GM21423 (cell line): ENCODE results near the gene POU1F1.
"Not testable (repeated sequence)": the region's sequence is repeated elsewhere in the genome, so short reads cannot be mapped to it uniquely, and the experiment has no call there.

Experiments used
- ATAC-seq: cut with Tn5 transposase; IDR thresholded peaks from one replicate; pipeline ENCODE4 v1.9.1; 2021; ENCODE audit warnings: mild to moderate bottlenecking, moderate library complexity; ENCODE audit not compliant: unreplicated experiment

The POU1F1 gene, protein sequence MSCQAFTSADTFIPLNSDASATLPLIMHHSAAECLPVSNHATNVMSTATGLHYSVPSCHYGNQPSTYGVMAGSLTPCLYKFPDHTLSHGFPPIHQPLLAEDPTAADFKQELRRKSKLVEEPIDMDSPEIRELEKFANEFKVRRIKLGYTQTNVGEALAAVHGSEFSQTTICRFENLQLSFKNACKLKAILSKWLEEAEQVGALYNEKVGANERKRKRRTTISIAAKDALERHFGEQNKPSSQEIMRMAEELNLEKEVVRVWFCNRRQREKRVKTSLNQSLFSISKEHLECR

DNA sequence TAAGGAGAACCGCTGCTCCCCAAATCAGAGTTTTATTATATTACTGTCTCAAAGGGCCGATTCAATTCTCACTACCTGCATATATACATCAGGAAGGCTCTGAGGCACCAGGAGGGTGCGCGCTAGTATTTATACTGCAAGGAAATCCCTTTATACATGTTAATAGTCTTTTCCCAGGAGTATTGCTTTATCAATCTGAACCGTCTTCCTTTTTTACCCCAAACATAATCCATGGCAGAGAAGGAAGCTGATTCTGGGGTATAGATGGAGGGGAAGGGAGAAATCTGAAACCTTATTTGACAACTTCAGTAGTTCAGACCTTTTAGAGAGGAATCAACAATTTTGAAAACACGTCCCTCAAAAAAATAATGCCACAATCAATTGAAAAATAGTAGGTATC, at the start of gene POU1F1:
POU1F1 (minus strand) TSS at position 101 of the 400 bp plus-strand sequence. CDS start 122 bp downstream, outside the sequence.
- ATAC-seq = no peak

DNA sequence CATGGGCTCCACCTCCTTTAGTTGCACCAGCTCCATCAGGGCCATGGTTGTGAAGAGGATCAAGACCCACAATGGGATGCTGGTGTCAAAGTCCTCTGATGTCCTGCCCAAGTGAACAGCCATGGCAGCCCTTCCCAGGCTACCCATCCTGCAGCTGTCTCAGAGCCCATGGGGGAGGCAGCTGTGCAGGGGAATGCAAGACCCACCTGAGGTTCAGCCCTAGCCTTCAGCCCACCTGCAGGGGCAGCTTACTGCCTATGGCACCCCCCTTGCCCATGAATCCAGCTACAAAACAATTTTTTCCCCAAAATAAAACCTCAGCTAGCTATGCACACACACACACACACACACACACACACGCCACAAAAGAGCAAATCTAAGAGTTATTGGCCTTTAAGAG, 48.2 kb upstream of the POU1F1 start:
- no peak for ATAC-seq

DNA sequence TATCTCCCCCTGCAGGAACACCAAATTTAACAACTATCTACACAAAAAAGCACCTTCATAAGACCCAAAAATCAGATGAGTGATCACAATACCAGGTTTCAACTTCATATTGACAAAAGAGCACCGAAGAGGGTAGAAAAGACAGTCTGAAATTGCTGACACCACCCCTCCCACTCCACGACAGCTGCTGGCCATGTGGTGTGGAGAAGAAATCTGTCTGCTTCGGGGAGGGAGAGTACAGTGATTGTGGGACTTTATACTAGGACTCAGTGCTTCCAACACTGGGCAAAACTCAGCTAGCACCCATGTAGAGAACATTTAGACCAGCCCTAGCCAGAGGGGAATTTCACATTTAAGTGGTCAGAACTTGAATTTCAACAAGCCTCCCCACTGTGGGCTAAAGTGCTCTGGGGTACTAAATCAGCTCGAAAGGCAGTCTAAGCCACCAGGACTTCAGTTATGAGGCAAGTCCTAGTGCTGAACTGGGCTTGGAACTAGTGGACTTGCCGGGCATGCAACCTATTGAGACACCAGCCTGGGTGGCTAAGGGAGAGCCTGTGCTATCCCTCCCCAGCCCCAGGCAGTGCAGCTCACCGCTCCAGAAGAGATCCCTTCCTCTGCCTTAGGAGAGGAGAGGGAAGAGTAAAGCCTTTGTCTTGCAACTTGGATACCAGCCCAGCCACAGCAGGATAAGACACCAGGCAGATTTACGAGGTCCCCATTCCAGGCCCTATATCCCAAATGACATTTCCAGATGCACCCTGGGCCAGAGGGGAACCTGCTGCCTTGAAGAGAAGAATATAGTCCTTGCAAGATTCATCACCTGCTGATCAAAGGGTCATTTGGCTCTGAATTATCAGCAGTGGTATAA, 44.6 kb upstream of the POU1F1 start:
- ATAC-seq = no peak

DNA sequence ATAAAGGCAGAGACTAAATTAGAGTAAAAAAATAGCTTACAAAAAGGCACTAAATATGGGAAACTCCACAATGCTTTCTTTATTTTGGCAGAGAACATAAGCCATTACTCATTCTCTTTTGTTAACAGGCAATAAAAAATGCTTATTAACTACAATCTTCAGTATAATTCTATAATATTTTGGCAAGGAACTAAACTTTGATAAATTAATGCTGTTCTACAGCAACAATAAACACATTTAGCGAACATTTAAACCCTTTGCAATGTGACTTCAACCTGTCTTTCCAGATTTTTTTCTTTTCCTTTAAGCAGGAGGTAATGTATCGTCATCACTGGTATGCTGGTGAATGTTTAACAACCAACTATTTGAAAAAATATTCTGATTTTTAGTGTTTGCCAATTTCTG, 42.2 kb upstream of the POU1F1 start:
- no peak for ATAC-seq

DNA sequence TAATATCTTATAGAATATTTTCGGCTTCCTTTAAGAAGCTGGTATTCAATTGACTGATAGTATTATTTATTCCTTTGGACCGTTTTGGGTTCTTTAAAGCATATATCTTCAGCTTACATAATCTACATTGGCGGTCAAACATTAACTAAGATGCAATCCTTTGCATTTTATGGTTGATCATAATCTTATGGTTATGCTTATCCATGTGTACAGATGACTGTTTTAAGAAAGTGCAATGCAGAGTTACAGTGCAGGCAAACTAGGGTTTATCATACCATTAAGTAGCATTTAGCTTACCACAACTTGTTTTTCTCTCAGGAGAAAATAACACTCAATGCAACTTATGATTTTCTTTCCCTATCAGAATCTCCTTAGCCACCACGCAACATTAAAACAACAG, 41.4 kb upstream of the POU1F1 start:
- ATAC-seq = no peak

DNA sequence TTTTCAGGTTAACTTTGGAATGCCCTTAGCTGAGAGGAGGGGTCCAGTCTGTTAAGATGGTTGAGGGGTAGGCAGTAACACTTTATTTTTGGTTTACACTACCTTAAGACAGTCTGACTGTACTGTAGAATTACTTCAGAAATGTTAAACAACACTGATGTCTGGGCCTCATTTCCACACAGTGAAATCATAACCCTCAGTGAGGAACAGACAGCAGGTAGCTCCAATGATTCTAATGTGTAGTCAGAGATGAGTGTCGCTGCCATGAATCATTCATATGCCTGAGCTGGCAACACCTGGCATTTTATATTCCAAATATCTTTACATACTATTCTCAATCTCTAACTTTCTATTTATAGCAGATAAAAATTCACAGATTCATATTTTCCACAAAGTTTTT, 37.3 kb upstream of the POU1F1 start:
- ATAC-seq = no peak

DNA sequence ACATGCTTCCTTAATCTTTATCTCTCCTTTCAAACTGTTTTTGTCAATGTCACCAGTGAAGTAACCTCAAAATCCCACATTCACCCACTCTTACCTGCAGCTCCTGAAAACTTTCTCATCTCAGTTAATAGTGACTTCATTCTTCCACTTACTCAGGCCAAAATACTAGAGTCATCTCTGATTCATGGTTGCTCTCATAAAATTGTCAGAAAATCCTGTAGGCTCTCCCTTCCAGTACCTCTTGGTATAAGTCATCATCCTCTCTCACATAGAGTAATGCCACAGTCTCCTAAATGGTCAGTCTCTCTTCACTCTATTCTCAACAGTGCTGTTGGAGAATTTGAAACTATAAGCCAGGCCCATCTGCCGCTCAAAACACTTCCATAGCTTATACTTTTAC, 34.9 kb upstream of the POU1F1 start:
- ATAC-seq = no peak

DNA sequence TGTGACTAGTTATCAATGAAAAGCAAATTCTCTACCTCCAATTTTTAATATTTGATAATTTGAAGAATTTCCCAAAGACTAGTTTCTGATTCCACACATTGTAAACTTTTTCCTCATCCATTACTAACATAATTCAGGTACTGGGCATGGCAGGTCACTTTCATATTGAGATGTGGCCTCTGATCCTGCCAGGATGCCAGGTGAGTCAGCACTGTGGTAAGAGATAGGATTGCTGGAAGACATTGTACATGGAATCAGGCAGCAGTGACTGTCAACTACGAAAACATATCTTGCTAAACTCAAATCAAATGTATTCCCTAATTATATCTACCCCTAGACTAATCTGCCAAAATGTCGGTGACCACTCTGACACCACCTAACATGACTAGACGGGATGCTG, 33.2 kb upstream of the POU1F1 start:
- ATAC-seq = no peak

DNA sequence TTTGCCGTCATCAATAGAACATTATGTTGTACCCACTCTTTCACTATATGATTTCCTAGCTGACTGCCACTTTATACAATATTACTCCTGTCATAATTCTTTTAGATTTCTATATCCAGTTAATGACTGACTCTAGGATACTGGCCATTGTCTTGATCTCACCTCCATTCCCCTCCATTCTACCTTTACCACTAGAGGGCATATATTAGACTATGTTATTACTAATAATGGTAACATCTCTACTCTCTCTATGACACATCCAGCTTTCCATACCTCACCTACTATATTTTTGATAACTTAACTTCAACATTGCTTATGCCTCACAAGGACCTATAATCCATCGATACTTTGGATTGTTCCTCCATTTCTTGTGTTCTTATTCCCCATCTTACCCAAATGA, 31.4 kb upstream of the POU1F1 start:
- peak; percentile 79 for ATAC-seq

DNA sequence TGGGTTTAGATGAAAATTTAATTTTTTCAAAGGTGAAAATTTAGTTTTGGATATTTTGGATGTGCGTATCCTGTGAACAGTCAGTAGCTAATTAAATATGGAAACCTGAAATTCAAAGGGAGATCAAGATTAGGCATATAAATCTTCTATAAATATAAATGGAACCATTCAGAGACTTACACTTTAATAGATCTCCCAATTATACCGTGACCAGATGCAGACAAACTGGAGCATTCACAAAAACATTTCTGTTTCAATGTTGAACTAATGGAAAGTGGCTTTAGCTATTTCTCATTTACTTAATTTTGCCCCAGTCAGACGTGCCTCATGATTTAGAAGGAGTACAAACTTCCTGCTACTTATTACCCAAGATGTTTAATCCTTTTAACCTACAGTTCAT, 29.1 kb upstream of the POU1F1 start:
- no peak for ATAC-seq

DNA sequence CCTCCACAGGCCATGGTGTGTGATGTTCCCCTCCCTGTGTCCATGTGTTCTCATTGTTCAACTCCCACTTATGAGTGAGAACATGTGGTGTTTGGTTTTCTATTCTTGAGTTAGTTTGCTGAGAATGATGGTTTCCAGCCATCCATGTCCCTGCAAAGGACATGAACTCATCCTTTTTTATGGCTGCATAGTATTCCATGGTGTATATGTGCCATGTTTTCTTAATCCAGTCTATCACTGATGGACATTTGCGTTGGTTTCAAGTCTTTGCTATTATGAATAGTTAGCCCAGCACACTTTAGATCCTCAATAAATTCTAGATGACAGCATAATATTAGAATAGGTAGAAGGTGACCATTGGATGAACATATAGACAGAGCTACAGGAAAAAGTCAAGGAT, 28.6 kb upstream of the POU1F1 start:
- ATAC-seq = not testable (repeated sequence)

DNA sequence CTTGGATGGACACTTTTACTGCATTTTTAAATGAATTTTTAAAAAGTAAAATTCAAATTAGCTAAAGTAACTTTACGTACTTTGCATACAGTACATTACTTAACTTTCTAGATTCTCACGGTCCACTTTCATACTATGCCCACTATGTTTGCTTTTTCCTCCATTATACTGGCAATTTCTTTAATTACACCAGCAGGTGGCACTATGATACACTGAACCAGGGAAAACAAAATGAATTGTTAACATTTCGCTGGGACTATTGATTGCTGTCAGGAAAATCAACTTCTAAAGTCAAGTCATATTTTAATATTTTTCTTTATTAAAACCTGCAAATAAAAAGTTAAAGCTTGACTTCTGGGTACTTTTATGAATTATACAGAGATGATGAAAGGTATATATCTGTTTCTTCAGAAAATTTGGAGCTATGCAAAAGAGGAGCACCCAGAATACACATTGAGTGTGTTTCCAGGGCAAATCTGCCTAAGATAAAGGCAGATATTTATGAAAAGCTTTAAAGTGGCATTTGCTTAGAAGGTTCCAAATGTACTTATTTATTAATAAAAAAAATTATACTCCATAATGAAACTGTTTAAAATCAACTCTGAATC, 21.8 kb upstream of the POU1F1 start:
- ATAC-seq = peak; percentile 79

DNA sequence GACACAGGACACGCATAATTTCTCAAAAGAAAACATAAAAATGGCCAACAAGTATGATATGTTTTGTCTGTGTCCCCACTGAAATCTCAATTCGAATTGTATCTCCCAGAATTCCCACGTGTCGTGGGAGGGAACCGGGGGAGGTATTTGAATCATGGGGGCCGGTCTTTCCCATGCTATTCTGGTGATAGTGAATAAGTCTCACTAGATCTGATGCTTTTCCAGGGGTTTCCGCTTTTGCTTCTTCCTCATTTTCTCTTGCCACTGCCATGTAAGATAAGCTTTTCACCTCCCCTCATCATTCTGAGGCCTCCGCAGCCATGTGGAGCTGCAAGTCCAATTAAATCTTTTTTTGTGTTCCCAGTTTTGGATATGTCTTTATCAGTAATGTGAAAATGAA, 12.1 kb upstream of the POU1F1 start:
- ATAC-seq = no peak

DNA sequence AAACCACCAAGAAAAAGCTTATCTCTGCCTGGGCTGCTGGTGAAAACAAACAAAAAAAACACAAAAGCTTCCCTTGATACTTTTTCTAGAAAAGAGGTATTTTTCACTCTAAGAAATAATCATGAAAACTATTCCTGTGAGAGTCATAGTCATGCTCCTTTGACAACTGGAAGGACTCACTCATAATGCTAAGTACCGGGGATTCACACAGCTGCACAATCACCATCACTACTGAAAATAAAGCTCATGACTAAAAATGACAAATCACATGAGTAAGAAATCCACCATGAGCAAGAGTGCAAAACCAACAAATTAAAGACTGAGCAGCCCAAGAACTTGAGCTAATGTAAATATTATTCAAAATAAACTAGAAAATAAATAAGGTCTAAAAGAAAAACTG, 10.6 kb upstream of the POU1F1 start:
- ATAC-seq = no peak

DNA sequence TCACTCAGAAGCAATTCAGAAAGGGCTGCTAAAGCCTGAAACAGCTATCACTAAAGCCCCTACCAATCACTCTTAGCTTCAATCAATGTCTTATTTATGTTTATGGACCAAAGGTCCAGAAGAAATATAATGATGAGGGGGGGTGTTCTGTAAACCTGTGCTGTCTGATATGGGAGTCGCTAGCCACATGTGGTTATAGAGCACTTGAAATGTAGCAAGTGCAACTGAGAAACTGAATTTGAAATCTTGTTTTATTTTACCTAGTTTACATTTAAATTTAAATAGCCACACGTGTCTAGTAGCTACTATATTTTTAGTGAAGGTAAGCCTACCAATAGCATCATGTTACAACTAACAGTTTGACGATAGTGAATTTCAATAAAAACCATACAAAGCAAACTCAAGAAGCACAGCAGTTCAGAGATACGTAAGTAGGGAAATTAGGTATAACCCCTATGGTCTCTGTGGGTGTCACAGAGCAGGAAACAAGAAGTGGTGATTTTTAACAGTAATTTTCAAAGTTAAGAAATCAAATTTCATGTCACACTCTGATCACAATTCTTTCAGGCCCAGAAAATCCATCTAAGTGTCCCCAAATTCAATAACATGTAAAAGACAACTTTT, 3.6 kb downstream of the POU1F1 start:
- peak; percentile 80 for ATAC-seq

DNA sequence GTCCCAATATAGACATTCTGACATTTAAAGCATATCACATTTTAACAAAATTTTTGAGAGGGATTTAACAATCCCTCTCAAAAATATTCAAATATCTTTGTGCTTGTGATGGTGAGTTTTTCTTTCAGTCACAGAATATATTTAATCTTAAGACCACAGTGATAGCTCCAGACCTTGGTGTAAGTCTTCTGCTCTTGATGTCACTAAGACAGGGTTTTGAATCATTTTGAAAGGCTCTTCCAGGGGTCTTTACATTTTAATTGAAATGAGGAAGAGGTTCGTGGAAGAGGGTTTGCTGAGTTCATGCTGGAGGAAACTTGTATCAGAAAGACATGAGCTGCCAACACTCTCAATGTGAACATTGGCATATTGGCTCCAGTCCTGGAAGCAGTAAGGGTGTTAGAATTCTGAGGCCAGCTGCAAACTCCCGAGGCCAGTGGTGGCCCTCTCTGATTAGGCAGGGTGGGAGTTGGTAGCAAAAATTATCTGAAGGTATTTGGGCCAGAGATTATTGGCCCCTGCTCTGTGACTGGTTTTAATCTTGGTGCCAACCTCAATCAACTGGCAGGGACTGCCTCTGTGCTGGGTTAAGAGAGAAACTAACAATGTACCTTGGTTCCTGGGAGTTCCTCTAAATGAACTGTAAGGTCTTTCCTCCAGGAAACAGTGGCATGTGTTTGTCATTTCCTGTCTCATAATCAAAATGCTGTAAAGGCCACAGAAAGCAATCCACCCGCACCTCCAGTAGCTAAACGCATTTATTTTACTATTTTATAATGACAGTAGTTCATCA, 5.3 kb downstream of the POU1F1 start:
- ATAC-seq = no peak

DNA sequence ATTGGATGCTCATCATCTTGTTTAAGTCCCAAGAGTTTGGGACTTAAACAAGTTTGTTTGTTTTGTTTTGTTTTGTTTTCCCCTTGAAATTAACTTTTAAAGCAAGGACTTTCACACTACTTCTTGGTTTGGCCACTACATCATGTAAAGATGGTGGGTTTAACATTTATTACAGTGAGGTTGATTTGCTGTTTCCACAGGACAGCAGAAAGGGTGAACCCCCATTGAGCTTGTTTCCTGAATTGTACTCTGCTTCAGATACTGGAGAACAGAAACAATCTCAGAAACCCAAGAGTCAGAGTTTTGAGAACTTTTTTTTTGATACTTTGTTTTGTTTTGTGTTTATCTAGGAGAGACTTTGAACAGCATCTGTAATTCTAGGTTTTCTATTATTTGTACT, 6.7 kb downstream of the POU1F1 start:
- ATAC-seq = no peak

DNA sequence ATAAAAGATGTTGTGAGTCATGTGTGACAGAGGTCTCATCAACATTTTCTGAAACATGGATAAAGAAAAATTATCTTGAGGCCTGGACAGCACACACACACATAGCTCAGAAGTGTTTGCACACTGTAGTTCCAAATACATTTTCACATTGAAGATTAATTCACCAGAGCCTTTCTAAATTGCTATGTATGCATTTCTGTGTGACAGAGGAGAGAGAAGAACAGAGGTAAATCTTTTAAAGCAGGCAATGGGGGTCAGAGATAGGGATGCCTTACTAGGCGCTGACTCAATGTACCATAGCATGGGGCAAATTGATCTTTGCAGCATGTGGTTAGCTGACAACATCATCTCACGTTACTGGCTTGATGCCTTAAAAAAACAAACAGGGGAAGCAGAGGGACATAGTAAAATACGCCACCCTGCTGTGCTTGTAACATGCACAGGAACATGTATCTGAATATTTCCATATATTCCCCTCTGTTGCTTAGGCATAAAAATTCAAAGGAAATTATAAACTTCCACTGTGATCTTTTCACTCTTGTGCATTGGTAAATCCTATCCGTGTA, 7.7 kb downstream of the POU1F1 start:
- ATAC-seq = no peak

DNA sequence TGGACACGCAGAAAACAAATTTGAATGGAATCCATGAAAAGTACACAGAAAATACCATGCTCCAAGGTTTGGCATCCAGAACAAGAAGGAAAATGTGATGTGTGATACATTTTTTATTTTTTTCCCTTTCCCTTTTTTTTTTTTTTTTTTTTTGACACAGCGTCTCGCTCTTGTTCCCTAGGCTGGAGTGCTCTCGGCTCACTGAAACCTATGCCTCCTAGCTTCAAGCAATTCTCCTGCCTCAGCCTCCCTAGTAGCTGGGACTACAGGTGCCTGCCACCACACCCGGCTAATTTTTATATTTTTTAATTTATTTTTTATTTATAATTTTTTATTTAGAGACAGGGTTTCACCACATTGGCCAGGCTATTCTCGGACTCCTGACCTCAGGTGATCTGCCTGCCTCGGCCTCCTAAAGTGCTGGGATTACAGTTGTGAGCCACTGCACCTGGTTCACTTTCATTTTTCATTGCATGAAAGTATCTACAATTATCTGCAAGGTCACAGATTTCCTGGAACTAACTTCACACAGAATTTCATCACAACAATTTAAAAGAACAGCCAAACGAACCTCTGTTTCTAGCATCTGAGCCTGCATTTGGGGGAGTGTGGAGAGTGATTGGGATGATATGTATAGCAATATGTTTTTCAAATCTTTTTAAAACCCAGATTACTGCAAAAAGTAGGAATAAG, 8.3 kb downstream of the POU1F1 start:
- ATAC-seq = no peak

DNA sequence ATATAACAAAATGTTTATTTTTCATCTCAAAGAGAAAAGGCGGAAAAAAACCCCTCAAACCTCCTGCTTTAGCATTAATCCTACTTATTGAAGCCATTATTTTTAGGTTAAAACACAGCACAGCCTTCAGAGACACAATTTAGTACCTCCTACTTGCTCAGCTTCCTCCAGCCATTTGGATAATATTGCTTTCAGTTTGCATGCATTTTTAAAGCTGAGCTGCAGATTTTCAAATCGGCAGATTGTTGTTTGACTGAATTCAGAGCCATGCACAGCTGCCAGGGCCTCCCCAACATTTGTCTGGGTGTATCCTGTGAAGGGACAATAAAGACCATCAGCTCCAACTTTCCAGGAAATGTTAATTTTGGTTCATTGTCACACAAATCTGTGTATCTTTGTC, 14.5 kb downstream of the POU1F1 start:
- ATAC-seq = no peak
